MM.1S (cell line): ENCODE results near the gene CLCA2.

Experiments
- DNase-seq: peaks from one replicate; pipeline ENCODE4 v3.0.0-alpha.2; 2015
- H2AFZ ChIP-seq: fragments of 300-600 bp; sonication (generic); 2 replicates; pipeline ENCODE4 v1.6.0; 2016; ENCODE audit warnings: antibody characterized with exemption, low read length
- H3F3A ChIP-seq: fragments of 300-600 bp; sonication (generic); 2 replicates; pipeline ENCODE4 v1.6.1; 2016; ENCODE audit warnings: mild to moderate bottlenecking, antibody characterized with exemption, low read length, moderate library complexity, mixed read lengths; ENCODE audit not compliant: insufficient read depth
- H3K27ac ChIP-seq: fragments of 300-600 bp; sonication (generic); 2 replicates; pipeline ENCODE4 v1.5.1; 2016; ENCODE audit warnings: mild to moderate bottlenecking, low read length
- H3K27me3 ChIP-seq: fragments of 300-600 bp; sonication (generic); replicated peaks from 2 replicates; pipeline ENCODE4 v1.6.0; 2016; ENCODE audit warnings: low read length; ENCODE audit not compliant: insufficient read depth
- H3K36me3 ChIP-seq: fragments of 300-600 bp; sonication (generic); replicated peaks from 2 replicates; pipeline ENCODE4 v1.6.1; 2016; ENCODE audit warnings: mild to moderate bottlenecking, low read length, mixed read lengths; ENCODE audit not compliant: insufficient read depth
- H3K4me1 ChIP-seq: fragments of 300-600 bp; sonication (generic); 2 replicates; pipeline ENCODE4 v1.6.1; 2016; ENCODE audit warnings: low read length, mixed read lengths
- H3K4me2 ChIP-seq: fragments of 300-600 bp; sonication (generic); 2 replicates; pipeline ENCODE4 v1.6.0; 2016; ENCODE audit warnings: low read depth, low read length
- H3K4me3 ChIP-seq: fragments of 300-600 bp; sonication (generic); 2 replicates; pipeline ENCODE4 v1.5.1; 2016; ENCODE audit warnings: low read length, mixed read lengths
- H3K79me2 ChIP-seq: fragments of 300-600 bp; sonication (generic); 2 replicates; pipeline ENCODE4 v1.6.1; 2016; ENCODE audit warnings: mixed run types, low read length, mixed read lengths
- H3K9ac ChIP-seq: fragments of 300-600 bp; sonication (generic); 2 replicates; pipeline ENCODE4 v1.6.1; 2016; ENCODE audit warnings: low read length, mixed read lengths
- H3K9me2 ChIP-seq: fragments of 300-600 bp; sonication (generic); replicated peaks from 2 replicates; pipeline ENCODE4 v1.6.1; 2016; ENCODE audit warnings: mild to moderate bottlenecking, low read length, mixed read lengths; ENCODE audit not compliant: insufficient read depth
- H3K9me3 ChIP-seq: fragments of 300-600 bp; sonication (generic); replicated peaks from 2 replicates; pipeline ENCODE4 v1.6.1; 2016; ENCODE audit warnings: mild to moderate bottlenecking, low read length, mixed read lengths; ENCODE audit not compliant: insufficient read depth
- H4K20me1 ChIP-seq: fragments of 300-600 bp; sonication (generic); 2 replicates; pipeline ENCODE4 v1.6.1; 2016; ENCODE audit warnings: mild to moderate bottlenecking, low read length, moderate library complexity, mixed read lengths; ENCODE audit not compliant: insufficient read depth
- CTCF ChIP-seq: fragments of 300-600 bp; sonication (generic); IDR thresholded peaks from 2 replicates; pipeline ENCODE4 v1.5.1; 2016; ENCODE audit warnings: antibody characterized with exemption, low read length, mixed read lengths
- EZH2 ChIP-seq: fragments of 300-600 bp; sonication (generic); optimal IDR thresholded peaks from 2 replicates; pipeline ENCODE3; 2017; ENCODE audit warnings: low read depth, mild to moderate bottlenecking, antibody characterized with exemption, low read length, mixed read lengths
- EZH2phosphoT487 ChIP-seq: fragments of 300-600 bp; sonication (generic); IDR thresholded peaks from 2 replicates; pipeline ENCODE4 v1.6.1; 2018; ENCODE audit warnings: antibody characterized with exemption, low read length

CLCA2 gene

DNA sequence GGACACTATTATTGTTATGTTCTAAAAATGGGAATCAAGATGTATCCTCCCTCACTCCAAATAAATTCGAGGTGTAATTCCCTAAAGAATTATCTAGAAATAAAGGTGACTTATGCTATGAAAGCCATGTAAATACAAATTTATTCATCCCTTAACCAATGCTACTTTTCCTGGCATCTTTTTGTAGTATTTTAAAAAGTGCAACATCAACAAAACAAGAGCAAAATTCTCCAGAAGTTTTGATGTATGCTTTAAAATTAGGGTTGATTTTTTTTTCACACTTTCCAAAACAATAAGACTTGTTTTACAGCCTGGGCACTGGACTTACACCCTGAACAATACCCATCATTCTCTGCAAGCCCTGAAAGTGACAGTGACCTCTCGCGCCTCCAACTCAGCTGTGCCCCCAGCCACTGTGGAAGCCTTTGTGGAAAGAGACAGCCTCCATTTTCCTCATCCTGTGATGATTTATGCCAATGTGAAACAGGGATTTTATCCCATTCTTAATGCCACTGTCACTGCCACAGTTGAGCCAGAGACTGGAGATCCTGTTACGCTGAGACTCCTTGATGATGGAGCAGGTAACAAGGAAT is 23.3 kb downstream of the CLCA2 start:
- Histone ChIP-seq H3K9me3 (no peaks in the 10 kb centered on the region), H3K27ac (no peak overlapping the region), H3K4me2 (no peak overlapping the region), H3K36me3 (no peaks in the 10 kb centered on the region), H2AFZ (no peak overlapping the region), H4K20me1 (no peaks in the 10 kb centered on the region), H3K79me2 (no peaks in the 10 kb centered on the region), H3K9me2 (no peaks in the 10 kb centered on the region), H3K27me3 (no peaks in the 10 kb centered on the region), H3K4me1 (no peaks in the 10 kb centered on the region), H3K9ac (no peak overlapping the region), H3F3A (no peaks in the 10 kb centered on the region), H3K4me3 (no peak overlapping the region)
- DNase-seq, result no peak
- no peak for TF ChIP-seq EZH2phosphoT487
- no peak for TF ChIP-seq EZH2
- TF ChIP-seq CTCF, result no peak

DNA sequence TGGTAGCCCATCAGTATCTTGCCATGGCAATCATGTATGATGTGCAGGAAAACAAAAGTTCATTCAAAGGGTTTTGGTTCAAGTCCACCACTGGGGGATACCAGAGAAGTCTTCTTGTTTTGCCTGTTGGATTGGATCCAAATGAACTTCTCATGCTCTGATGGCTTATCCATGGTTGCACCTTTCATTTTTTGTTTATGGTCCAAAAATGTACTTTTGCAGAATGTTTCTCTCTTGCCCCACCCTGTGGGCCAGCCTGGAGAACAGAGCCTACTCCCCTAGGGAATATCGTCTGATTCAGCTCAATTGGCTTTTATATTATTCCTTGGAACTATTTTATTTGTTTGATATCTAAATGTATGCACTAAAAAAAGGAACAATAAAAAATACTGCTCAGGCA is 24.7 kb downstream of the CLCA2 start:
- Histone ChIP-seq H3K9me3 (no peaks in the 10 kb centered on the region), H3K9me2 (no peaks in the 10 kb centered on the region), H3K9ac (no peak overlapping the region), H4K20me1 (no peaks in the 10 kb centered on the region), H3K27ac (no peak overlapping the region), H3F3A (no peaks in the 10 kb centered on the region), H2AFZ (no peak overlapping the region), H3K27me3 (no peaks in the 10 kb centered on the region), H3K36me3 (no peaks in the 10 kb centered on the region), H3K4me3 (no peak overlapping the region), H3K4me2 (no peak overlapping the region), H3K79me2 (no peaks in the 10 kb centered on the region), H3K4me1 (no peaks in the 10 kb centered on the region)
- no peak for DNase-seq
- TF ChIP-seq EZH2, result no peak

GRCh38 chr1:86449103-86449502 is 25.1 kb downstream of the CLCA2 start:
- H3K9ac ChIP-seq, result no peak overlapping the region
- H3K9me3 ChIP-seq, result no peaks in the 10 kb centered on the region
- DNase-seq, result no peak
- no peaks in the 10 kb centered on the region for H3F3A ChIP-seq
- H3K79me2 ChIP-seq, result no peaks in the 10 kb centered on the region
- no peak overlapping the region for H3K4me2 ChIP-seq
- H3K4me3 ChIP-seq, result no peak overlapping the region
- H2AFZ ChIP-seq, result no peak overlapping the region
- TF ChIP-seq EZH2phosphoT487 (no peak), EZH2 (no peak)
- no peaks in the 10 kb centered on the region for H3K36me3 ChIP-seq
- H3K27ac ChIP-seq, result no peak overlapping the region
- H3K27me3 ChIP-seq, result no peaks in the 10 kb centered on the region
- H3K4me1 ChIP-seq, result no peaks in the 10 kb centered on the region
- H3K9me2 ChIP-seq, result no peaks in the 10 kb centered on the region
- H4K20me1 ChIP-seq, result no peaks in the 10 kb centered on the region

DNA sequence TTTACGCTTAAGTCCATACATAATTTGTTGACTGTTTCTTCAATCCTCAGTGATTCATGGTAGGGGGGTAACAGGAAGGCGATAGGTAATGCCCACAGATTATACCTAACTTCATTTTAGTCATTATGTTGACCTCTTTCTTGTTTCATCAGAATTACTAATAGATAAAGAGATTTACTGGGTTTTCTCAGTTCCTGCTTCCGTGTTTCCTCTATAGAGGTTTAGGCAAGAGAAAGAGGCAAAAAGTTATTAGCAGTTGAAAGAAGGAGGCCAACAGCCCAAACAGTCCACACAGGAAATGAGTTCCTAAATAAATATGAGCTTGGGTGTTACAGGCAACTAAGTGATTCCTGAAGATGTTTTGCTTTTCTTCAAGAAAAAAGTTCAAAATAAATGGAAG is 26.9 kb downstream of the CLCA2 start:
- H2AFZ ChIP-seq, result no peak overlapping the region
- DNase-seq, result no peak
- no peak overlapping the region for H3K4me3 ChIP-seq
- H3K27me3 ChIP-seq, result no peaks in the 10 kb centered on the region
- no peaks in the 10 kb centered on the region for H3K4me1 ChIP-seq
- H3K9me2 ChIP-seq, result no peaks in the 10 kb centered on the region
- no peaks in the 10 kb centered on the region for H4K20me1 ChIP-seq
- no peak overlapping the region for H3K4me2 ChIP-seq
- no peaks in the 10 kb centered on the region for H3F3A ChIP-seq
- H3K9ac ChIP-seq, result no peak overlapping the region
- H3K27ac ChIP-seq, result no peak overlapping the region
- no peaks in the 10 kb centered on the region for H3K9me3 ChIP-seq
- no peaks in the 10 kb centered on the region for H3K79me2 ChIP-seq
- no peaks in the 10 kb centered on the region for H3K36me3 ChIP-seq
- TF ChIP-seq EZH2phosphoT487 (no peak), EZH2 (no peak), CTCF (no peak)
